Lower leg skin (tissue), 4 donors: ENCODE data around the gene DAND5. TPM values are rescaled to one million over a fixed set of nuclear protein-coding genes. Genes with fewer than 3 reads are reported as not detected.
"Not testable (repeated sequence)": the region's sequence is repeated elsewhere in the genome, so short reads cannot be mapped to it uniquely, and the experiment has no call there.

Source experiments
- DNase-seq, 2 donors: peaks; one replicate each; pipeline ENCODE4 v3.0.0-alpha.2; 2019; ENCODE audit warnings: low spot score in 2 of 2
- H3K4me3 ChIP-seq: fragments of 200-600 bp; sonication (generic); 2 replicates; pipeline ENCODE4 v1.5.1; 2017; ENCODE audit warnings: mild to moderate bottlenecking, low read depth; ENCODE audit not compliant: poor library complexity, severe bottlenecking
- CTCF ChIP-seq, 3 donors: fragments of 450-650 bp; IDR thresholded peaks; one replicate each; pipeline ENCODE4 v1.5.1; 2016; ENCODE audit warnings: antibody characterized with exemption in 3 of 3, mild to moderate bottlenecking in 3 of 3, moderate library complexity in 2 of 3
- POLR2A ChIP-seq, 2 donors: fragments of 450-650 bp; IDR thresholded peaks; one replicate each; pipeline ENCODE4 v1.6.1; 2016 to 2017; ENCODE audit warnings: antibody characterized with exemption in 2 of 2, mild to moderate bottlenecking in 1 of 2, moderate library complexity in 1 of 2
- WGBS, 2 donors: methylation state at CpG; one replicate each; pipeline ENCODE4 v1.1.5; 2018; 5-methylcytosine and 5-hydroxymethylcytosine counted together
- intact Hi-C: fragments of 100-400 bp; cut with DNase I; formaldehyde crosslinking; loops from one replicate; pipeline ENCODE4 v1.15.0; 2023; ENCODE audit warnings: low total_unique reads
- total RNA-seq, 4 donors: library from RNA; depleted of rRNA; stranded (reverse); fragments of >200 nt; gene quantifications; one replicate each; pipeline ENCODE4 v1.1.0, GENCODE V29; 2016

DAND5 gene
- total RNA-seq, 4 donors from 2014 or later: 0.32 TPM; not detected in 3

DNA sequence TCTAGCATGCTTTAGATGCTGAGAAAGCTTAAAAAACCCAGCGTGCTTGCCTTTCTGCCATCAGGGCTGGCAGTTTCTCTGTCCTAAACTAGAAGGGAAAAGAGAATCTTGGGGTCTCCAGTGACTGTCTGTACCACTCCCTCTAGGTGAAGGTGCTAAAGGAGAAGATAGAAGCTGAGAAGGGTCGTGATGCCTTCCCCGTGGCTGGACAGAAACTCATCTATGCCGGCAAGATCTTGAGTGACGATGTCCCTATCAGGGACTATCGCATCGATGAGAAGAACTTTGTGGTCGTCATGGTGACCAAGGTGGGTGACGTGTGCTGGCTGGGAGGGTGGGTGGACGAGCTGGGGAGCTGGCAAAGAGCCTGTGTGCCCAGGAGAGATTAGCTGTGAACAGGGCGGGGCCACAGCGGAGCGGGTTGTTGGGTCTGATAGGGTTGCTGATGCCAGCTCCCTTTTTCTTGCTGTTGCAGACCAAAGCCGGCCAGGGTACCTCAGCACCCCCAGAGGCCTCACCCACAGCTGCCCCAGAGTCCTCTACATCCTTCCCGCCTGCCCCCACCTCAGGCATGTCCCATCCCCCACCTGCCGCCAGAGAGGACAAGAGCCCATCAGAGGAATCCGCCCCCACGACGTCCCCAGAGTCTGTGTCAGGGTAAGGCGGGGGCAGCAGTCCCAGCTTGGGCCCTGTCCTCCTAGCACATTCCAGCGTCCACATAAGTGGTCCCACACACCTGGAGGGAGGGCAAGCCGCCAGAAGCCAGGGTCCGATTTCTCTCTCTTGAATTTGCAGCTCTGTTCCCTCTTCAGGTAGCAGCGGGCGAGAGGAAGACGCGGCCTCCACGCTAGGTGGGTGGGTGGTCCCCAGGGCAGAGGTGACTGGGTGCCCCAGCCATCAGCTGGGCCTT, 21.4 kb upstream of the DAND5 start:
- no peak for TF ChIP-seq POLR2A (IDR thresholded peaks at IDR 0.05)
- TF ChIP-seq CTCF (IDR thresholded peaks at IDR 0.05): no peak
- H3K4me3 ChIP-seq: no peak overlapping the region
- intact Hi-C loops: loop anchor here (10.0 kb wide), 1 partner anchor 63 kb away; the partner anchor contains the start of genes DNASE2 and KLF1
- 82 to 87% methylated on average over 26 to 27 of the region's 28 CpGs for WGBS, 2 donors
- no peak for DNase-seq

DNA sequence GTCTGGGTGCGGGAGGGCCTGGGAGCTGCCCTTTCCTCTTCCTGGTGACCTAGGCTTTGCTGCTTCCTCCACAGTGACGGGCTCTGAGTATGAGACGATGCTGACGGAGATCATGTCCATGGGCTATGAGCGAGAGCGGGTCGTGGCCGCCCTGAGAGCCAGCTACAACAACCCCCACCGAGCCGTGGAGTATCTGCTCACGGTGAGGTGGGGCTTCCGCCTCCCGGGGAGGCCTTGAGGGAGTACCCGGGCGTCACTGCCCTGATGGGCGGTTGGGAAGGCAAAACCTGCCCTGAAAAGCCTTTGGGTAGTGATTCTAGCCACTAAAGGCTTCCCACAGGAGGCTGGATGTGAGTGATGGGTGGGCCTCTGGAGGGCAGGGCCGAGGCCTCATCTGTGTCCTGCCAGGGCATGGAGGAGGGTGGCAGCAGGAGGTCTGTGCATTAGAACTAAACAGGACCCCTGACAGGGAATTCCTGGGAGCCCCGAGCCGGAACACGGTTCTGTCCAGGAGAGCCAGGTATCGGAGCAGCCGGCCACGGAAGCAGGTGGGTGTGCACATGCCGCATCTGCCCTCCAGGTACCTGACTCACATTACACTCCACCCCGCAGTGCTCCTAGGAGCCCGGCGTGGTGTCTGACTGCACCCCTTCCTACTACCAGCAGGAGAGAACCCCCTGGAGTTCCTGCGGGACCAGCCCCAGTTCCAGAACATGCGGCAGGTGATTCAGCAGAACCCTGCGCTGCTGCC, 20.6 kb upstream of the DAND5 start:
- intact Hi-C loops: loop anchor here (10.0 kb wide), 1 partner anchor 64 kb away; the partner anchor contains the start of genes DNASE2 and KLF1
- 78 to 81% methylated on average over 28 to 30 of the region's 30 CpGs for WGBS, 2 donors
- H3K4me3 ChIP-seq: no peak overlapping the region
- TF ChIP-seq POLR2A (IDR thresholded peaks at IDR 0.05) (no peak), CTCF (IDR thresholded peaks at IDR 0.05) (no peak)
- no peak for DNase-seq

GRCh38 chr19:12949363-12950283, 19.8 kb upstream of the DAND5 start:
- H3K4me3 ChIP-seq: no peak overlapping the region
- TF ChIP-seq POLR2A (IDR thresholded peaks at IDR 0.05) (no peak), CTCF (IDR thresholded peaks at IDR 0.05) (no peak)
- intact Hi-C loops: loop anchor here (10.0 kb wide), 1 partner anchor 65 kb away; the partner anchor contains the start of genes DNASE2 and KLF1
- DNase-seq: no peak
- WGBS, 2 donors: 81% methylated on average over 13 to 16 of the region's 16 CpGs

DNA sequence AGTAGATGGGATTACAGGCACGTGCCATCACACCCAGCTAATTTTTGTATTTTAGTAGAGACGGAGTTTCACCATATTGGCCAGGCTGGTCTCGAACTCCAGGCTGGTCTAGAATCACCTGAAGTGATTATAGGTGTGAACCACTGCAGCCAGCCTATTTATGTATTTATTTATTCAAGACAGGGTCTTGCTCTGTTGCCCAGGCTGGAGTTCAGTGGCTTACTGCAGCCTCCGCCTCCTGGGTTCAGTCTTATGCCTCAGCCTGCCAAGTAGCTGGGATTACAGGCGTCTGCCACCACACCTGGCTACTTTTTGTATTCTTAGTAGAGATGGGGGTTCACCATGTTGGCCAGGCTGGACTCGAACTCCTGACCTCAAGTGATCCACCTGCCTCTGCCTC, 17.3 kb upstream of the DAND5 start:
- DNase-seq, H3K4me3 ChIP-seq, intact Hi-C loops: not testable (repeated sequence)
- 85 to 91% methylated on average over 6 of the region's 6 CpGs for WGBS, 2 donors

GRCh38 chr19:12952488-12953137, 16.8 kb upstream of the DAND5 start:
- WGBS, 2 donors: 52 to 53% methylated on average over 12 of the region's 12 CpGs
- TF ChIP-seq POLR2A (IDR thresholded peaks at IDR 0.05): no peak
- TF ChIP-seq CTCF (IDR thresholded peaks at IDR 0.05): no peak
- intact Hi-C loops: no loop called here
- DNase-seq: no peak
- no peak overlapping the region for H3K4me3 ChIP-seq
